NCI-H187 (cell line): ENCODE data around the gene HSD3B2.
"Not testable (repeated sequence)": the region's sequence is repeated elsewhere in the genome, so short reads cannot be mapped to it uniquely, and the experiment has no call there.

Experiments used
- DNase-seq, 2 experiments: peaks; one replicate each; lab custom pipeline; 2025; lab: John Stamatoyannopoulos, UW

The HSD3B2 gene

GRCh38 chr1:119414950-119415349 is at the start of gene HSD3B2:
HSD3B2 (plus strand) TSS chr1:119415150; CDS start chr1:119415420, 270 bp downstream.
- no peak for DNase-seq

- DNase-seq: no peak
Observed at GRCh38 chr1:119366424-119366823, 48.5 kb upstream of the HSD3B2 start.

GRCh38 chr1:119367432-119368124 is 47.4 kb upstream of the HSD3B2 start:
- no peak for DNase-seq

GRCh38 chr1:119368554-119368953 is 46.4 kb upstream of the HSD3B2 start, which contains the start of gene HAO2:
HAO2 (plus strand) TSS chr1:119368785; CDS start chr1:119381086, 12,301 bp downstream.
- DNase-seq: no peak

- no peak for DNase-seq
Observed at GRCh38 chr1:119370748-119371147, 44.2 kb upstream of the HSD3B2 start.

- DNase-seq: no peak
Observed at GRCh38 chr1:119371815-119372214, 43.1 kb upstream of the HSD3B2 start.

GRCh38 chr1:119372503-119373086 is 42.4 kb upstream of the HSD3B2 start:
- no peak for DNase-seq

GRCh38 chr1:119373465-119373864 is 41.5 kb upstream of the HSD3B2 start:
- no peak for DNase-seq

GRCh38 chr1:119374208-119374874 is 40.6 kb upstream of the HSD3B2 start:
- DNase-seq: no peak

- DNase-seq: no peak
Observed at GRCh38 chr1:119375366-119375765, 39.6 kb upstream of the HSD3B2 start.

GRCh38 chr1:119376594-119376993 is 38.4 kb upstream of the HSD3B2 start:
- DNase-seq: no peak

- not testable (repeated sequence) for DNase-seq
Observed at GRCh38 chr1:119377594-119377993, 37.4 kb upstream of the HSD3B2 start.

- no peak for DNase-seq
Observed at GRCh38 chr1:119379117-119379516, 35.8 kb upstream of the HSD3B2 start.

- no peak for DNase-seq
Observed at GRCh38 chr1:119380304-119380703, 34.6 kb upstream of the HSD3B2 start.

GRCh38 chr1:119380983-119381662 is 33.8 kb upstream of the HSD3B2 start:
- no peak for DNase-seq

- no peak for DNase-seq
Observed at GRCh38 chr1:119384591-119384990, 30.4 kb upstream of the HSD3B2 start.

- no peak for DNase-seq
Observed at GRCh38 chr1:119385650-119386049, 29.3 kb upstream of the HSD3B2 start.

GRCh38 chr1:119387858-119388257 is 27.1 kb upstream of the HSD3B2 start:
- DNase-seq: no peak

GRCh38 chr1:119388450-119388849 is 26.5 kb upstream of the HSD3B2 start:
- DNase-seq: no peak

GRCh38 chr1:119390526-119390925 is 24.4 kb upstream of the HSD3B2 start:
- DNase-seq: no peak

- no peak for DNase-seq
Observed at GRCh38 chr1:119391749-119392148, 23.2 kb upstream of the HSD3B2 start.

- no peak for DNase-seq
Observed at GRCh38 chr1:119394085-119394484, 20.9 kb upstream of the HSD3B2 start.

GRCh38 chr1:119396982-119397381 is 18.0 kb upstream of the HSD3B2 start:
- DNase-seq: no peak
